SIG-M5 (cell line): ENCODE data around the gene NUBP1.
"Not testable (repeated sequence)": the region's sequence is repeated elsewhere in the genome, so short reads cannot be mapped to it uniquely, and the experiment has no call there.

Experiments used
- DNase-seq: peaks from one replicate; lab custom pipeline; 2025; lab: John Stamatoyannopoulos, UW

NUBP1 gene

GRCh38 chr16:10743610-10744369, at the start of gene NUBP1:
Gene NUBP1, plus strand, starts transcription at chr16:10743842. Its CDS starts 22 bp downstream, at chr16:10743864.
- peak; percentile 58 for DNase-seq

- DNase-seq, result no peak
Measured at GRCh38 chr16:10693889-10694288, 49.8 kb upstream of the NUBP1 start.

- no peak for DNase-seq
Measured at GRCh38 chr16:10694306-10694705, 49.3 kb upstream of the NUBP1 start.

GRCh38 chr16:10694830-10695229, 48.8 kb upstream of the NUBP1 start, which contains the start of gene TEKT5:
Gene TEKT5, minus strand, starts transcription at chr16:10694930. Its CDS starts 57 bp downstream, at chr16:10694873.
- DNase-seq, result no peak

- DNase-seq, result no peak
Measured at GRCh38 chr16:10699756-10700155, 43.9 kb upstream of the NUBP1 start.

GRCh38 chr16:10708969-10709368, 34.7 kb upstream of the NUBP1 start:
- no peak for DNase-seq

- DNase-seq, result no peak
Measured at GRCh38 chr16:10728003-10728887, 15.4 kb upstream of the NUBP1 start.

- no peak for DNase-seq
Measured at GRCh38 chr16:10729104-10730048, 14.3 kb upstream of the NUBP1 start.

GRCh38 chr16:10731790-10732189, 11.9 kb upstream of the NUBP1 start:
- no peak for DNase-seq

- peak; percentile 9 for DNase-seq
Measured at GRCh38 chr16:10737068-10737625, 6.5 kb upstream of the NUBP1 start.

GRCh38 chr16:10738231-10739077, 5.2 kb upstream of the NUBP1 start:
- peak; percentile 10 for DNase-seq

- no peak for DNase-seq
Measured at GRCh38 chr16:10740000-10740844, 3.4 kb upstream of the NUBP1 start.

GRCh38 chr16:10740845-10741208, 2.8 kb upstream of the NUBP1 start:
- DNase-seq, result no peak

- DNase-seq, result not testable (repeated sequence)
Measured at GRCh38 chr16:10741249-10741648, 2.4 kb upstream of the NUBP1 start.

GRCh38 chr16:10741844-10742243, 1.8 kb upstream of the NUBP1 start:
- no peak for DNase-seq

- no peak for DNase-seq
Measured at GRCh38 chr16:10743227-10743609, 424 bp upstream of the NUBP1 start.

GRCh38 chr16:10744370-10745030, 858 bp downstream of the NUBP1 start:
- no peak for DNase-seq

- no peak for DNase-seq
Measured at GRCh38 chr16:10745841-10746240, 2.2 kb downstream of the NUBP1 start.

GRCh38 chr16:10750793-10751192, 7.2 kb downstream of the NUBP1 start:
- no peak for DNase-seq
